WERI-Rb-1 (cell line): ENCODE measurements around the gene EMID1.
"Not testable (repeated sequence)": the region's sequence is repeated elsewhere in the genome, so short reads cannot be mapped to it uniquely, and the experiment has no call there.

ENCODE experiments used
- DNase-seq: peaks from one replicate; pipeline ENCODE4 v3.0.0-alpha.2; 2020
- H3K27ac ChIP-seq: fragments of 250-450 bp; sonication (Bioruptor Pico); 2 replicates; pipeline ENCODE4 v1.5.1; 2020; ENCODE audit warnings: mild to moderate bottlenecking, moderate library complexity
- H3K27me3 ChIP-seq: fragments of 250-450 bp; sonication (Bioruptor Pico); 2 replicates; pipeline ENCODE4 v1.5.1; 2021; ENCODE audit warnings: mild to moderate bottlenecking, low read depth, moderate library complexity; ENCODE audit not compliant: insufficient read depth, severe bottlenecking
- H3K36me3 ChIP-seq: fragments of 250-450 bp; sonication (Bioruptor Pico); 2 replicates; pipeline ENCODE4 v1.5.1; 2020; ENCODE audit warnings: mild to moderate bottlenecking, moderate library complexity
- H3K4me3 ChIP-seq: 2 replicates; pipeline ENCODE4 v1.5.1; 2011; ENCODE audit warnings: low read depth, mild to moderate bottlenecking, control low read depth, low read length
- H3K9me3 ChIP-seq: fragments of 250-450 bp; sonication (Bioruptor Pico); 2 replicates; pipeline ENCODE4 v1.5.1; 2021; ENCODE audit warnings: mild to moderate bottlenecking, moderate library complexity; ENCODE audit not compliant: severe bottlenecking
- TF ChIP-seq, protein P1 (sequence below): IDR thresholded peaks from 2 replicates; pipeline ENCODE4 v1.5.1; 2011; ENCODE audit warnings: low read depth, mild to moderate bottlenecking, control low read depth, inconsistent platforms, low read length

Gene EMID1

DNA sequence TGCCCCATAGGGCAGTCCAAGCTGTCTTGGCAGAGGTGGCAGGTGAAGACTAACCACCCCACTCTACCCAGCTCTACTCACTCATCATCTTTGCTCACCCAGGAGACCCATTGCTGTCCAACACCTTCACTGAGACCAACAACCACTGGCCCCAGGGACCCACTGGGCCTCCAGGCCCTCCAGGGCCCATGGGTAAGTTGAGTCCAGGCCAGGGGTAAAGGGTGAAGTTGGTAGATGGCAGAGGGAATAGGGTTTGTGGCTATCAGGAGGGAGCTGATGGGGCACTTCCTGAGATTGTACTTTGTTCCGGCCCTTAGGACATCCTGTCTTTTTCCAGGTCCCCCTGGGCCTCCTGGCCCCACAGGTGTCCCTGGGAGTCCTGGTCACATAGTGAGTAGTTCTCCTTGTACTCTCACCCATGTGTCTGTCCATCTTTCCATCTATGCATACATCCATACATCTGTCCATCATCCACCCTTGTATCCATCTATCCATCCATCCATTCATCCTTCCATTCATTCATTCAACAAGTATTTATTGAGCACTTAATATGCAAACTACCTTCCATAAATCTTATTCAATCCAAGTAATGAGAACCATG, 27.7 kb downstream of the EMID1 start:
- DNase-seq: no peak
- TF ChIP-seq, protein P1, sequence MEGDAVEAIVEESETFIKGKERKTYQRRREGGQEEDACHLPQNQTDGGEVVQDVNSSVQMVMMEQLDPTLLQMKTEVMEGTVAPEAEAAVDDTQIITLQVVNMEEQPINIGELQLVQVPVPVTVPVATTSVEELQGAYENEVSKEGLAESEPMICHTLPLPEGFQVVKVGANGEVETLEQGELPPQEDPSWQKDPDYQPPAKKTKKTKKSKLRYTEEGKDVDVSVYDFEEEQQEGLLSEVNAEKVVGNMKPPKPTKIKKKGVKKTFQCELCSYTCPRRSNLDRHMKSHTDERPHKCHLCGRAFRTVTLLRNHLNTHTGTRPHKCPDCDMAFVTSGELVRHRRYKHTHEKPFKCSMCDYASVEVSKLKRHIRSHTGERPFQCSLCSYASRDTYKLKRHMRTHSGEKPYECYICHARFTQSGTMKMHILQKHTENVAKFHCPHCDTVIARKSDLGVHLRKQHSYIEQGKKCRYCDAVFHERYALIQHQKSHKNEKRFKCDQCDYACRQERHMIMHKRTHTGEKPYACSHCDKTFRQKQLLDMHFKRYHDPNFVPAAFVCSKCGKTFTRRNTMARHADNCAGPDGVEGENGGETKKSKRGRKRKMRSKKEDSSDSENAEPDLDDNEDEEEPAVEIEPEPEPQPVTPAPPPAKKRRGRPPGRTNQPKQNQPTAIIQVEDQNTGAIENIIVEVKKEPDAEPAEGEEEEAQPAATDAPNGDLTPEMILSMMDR: no peak
- Histone ChIP-seq H3K9me3 (no peaks in the 10 kb centered on the region), H3K27ac (no peak overlapping the region), H3K4me3 (no peak overlapping the region), H3K27me3 (no peaks in the 10 kb centered on the region), H3K36me3 (no peaks in the 10 kb centered on the region)

DNA sequence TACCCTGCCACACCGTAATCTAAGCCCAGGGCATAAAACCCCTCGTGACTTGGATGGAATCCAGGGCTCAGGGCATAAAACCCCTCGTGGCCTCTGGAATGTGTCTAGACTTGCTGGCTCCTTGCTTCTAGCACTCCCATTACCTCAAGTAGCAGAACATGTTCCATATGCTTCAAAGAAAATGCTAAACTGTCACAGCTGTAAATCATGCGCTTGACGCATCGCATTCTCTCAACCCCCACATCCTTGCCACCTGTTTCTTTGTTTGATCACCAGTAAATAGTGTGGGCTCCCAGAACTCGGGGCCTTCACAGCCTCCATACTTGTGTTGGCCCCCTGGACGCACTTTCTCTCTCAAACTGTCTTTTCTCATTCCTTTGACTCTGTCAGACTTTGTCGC, 34.8 kb downstream of the EMID1 start:
- peak overlapping the region; percentile 44; the same call in 1 of the 2 replicates for H3K27ac ChIP-seq
- not testable (repeated sequence) for H3K4me3 ChIP-seq, H3K36me3 ChIP-seq, DNase-seq, H3K27me3 ChIP-seq
- peaks cover 20% of the 10 kb centered on the region for H3K9me3 ChIP-seq

DNA sequence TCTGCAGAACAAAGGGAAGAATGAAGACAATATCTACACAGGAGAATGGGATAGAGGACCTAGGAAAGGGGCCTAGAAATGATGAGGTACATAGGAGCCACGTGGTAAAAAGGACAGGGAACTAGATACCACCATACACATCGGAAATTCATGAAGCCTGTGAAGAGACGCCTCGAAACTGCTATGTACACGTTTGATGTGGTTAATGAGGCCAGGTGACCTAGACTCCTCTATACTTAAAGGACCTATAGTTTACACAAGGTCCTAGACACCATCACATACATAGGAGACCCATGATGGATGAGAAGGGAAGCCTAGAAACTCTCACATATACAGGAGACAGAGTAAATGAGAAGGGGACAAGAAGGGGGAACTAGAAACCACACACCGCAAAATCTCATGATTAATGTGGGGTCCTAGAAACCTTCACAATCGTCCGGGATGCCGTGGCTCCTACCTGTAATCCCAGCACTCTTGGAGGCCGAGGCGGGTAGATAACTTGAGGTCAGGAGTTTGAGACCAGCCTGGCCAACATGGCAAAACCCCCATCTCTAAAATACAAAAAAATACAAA, 38.3 kb downstream of the EMID1 start:
- no peak overlapping the region for H3K4me3 ChIP-seq
- TF ChIP-seq, protein P1: no peak
- no peak for DNase-seq
- H3K36me3 ChIP-seq: no peaks in the 10 kb centered on the region; the same call in 1 of the 2 replicates
- no peak overlapping the region for H3K27ac ChIP-seq
- H3K27me3 ChIP-seq: no peaks in the 10 kb centered on the region
- peaks cover 18% of the 10 kb centered on the region for H3K9me3 ChIP-seq

DNA sequence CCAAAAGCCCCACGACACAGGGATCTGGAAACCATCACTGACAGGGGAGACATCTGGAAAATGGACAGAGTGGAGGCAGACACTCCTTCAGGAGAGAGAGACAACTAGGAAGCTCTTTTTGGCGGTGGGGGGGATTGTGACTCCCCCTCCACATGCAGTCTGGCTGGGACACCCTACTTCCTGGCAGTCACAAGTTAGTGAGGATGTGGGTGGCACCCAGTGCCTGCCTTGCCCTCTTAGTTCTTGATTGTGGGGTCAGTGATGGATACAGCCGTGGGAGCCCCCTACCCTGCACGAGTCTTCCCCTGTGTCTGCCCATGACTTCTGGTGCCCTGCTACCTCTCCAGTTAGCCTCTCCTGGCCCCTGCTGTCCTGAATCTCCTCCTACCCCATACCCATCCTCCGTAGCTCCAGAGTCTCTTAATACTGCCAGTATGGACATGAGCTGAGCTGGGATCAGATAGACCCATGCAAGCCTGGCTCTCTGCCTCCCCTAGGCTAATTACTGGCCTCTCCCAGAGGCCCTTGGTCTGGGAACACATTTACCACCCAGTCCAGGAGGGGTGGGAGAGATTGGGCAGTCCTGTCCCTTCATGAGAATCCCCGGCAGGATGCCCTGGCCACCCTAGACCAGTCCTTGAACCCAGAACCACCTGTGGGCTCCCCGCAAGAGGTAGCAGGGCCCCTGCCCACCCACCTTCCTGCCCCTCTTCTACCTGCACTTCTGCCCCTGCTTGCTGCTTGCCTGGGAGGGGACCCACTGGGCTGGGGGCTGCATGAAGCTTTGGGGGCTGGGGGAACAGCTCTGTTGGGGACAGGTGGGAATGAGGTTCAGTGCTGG, 39.3 kb downstream of the EMID1 start:
- Histone ChIP-seq H3K27me3 (no peaks in the 10 kb centered on the region), H3K9me3 (peaks cover 13% of the 10 kb centered on the region), H3K4me3 (no peak overlapping the region), H3K27ac (no peak overlapping the region), H3K36me3 (no peaks in the 10 kb centered on the region; the same call in 1 of the 2 replicates)
- TF ChIP-seq, protein P1: no peak
- no peak for DNase-seq

DNA sequence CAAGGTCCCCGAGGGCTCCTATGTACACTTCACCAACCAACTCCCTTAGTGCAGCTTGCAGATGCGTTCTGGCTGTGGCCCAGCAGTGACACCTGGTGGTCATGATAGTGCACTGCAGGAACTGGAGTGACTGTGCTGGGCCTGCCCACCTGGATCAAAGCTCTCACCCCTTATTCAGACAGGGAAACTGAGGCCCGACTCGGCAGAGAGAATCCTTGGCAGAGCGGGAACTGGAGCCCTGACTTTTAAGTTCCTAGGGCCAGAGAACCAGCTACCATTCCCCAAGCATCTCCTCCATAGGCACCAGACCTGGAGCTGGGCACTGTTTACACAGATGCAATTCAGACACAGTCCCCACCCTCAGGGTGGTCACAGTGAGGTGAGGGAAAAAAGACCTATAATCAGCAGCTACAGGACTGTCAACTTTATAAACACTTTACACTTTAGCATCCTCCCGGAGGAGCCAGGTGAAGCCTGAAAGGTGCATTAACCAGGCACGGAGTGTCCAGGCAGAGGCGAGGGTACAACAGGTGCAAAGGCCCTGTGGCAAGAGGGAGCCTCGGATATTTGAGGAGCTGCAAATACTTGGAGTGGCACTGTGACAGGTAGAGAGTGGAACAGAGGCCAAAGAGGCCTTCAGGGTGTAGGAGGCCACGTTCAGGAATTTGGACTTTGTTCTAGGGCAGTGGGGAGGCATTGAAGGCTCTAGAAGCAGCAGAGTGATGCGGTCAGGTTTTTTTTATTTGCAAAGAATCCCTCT, 40.1 kb downstream of the EMID1 start:
- Histone ChIP-seq H3K4me3 (no peak overlapping the region), H3K27ac (no peak overlapping the region), H3K36me3 (no peaks in the 10 kb centered on the region; the same call in 1 of the 2 replicates), H3K9me3 (peaks cover 10% of the 10 kb centered on the region), H3K27me3 (no peaks in the 10 kb centered on the region)
- TF ChIP-seq, protein P1: peak; percentile 98
- peak; percentile 67 for DNase-seq

DNA sequence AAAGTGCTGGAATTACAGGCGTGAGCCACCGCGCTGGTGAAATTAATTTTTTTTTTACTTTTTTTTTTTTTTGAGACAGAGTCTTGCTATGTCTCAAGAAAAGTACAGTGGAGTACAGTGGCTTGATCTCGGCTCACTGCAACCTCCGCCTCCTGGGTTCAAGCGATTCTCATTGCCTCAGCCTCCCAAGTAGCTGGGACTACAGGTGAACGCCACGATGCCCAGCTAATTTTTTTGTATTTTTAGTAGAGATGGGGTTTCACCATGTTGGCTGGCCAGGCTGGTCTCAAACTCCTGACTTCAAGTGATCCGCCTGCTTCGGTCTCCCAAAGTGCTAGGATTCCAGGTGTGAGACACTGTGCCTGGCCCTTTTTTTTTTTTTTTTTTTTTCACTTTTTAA, 42.2 kb downstream of the EMID1 start:
- not testable (repeated sequence) for H3K9me3 ChIP-seq, H3K27me3 ChIP-seq, H3K27ac ChIP-seq, H3K36me3 ChIP-seq, DNase-seq, H3K4me3 ChIP-seq
